Peyer's patch (tissue), 4 donors: ENCODE results near the gene EXOC3. TPM values are rescaled to one million over a fixed set of nuclear protein-coding genes. Genes with fewer than 3 reads are reported as not detected.

Experiments used
- DNase-seq, 3 donors: peaks; one replicate each; pipeline ENCODE4 v3.0.0-alpha.2; 2017 to 2019
- H3K27ac ChIP-seq, 4 donors: fragments of 200-600 bp; sonication (generic); one replicate each; pipeline ENCODE4 v1.5.1; 2016 to 2019
- H3K27me3 ChIP-seq, 2 donors: fragments of 200-600 bp; sonication (generic); one replicate each; pipeline ENCODE4 v1.5.1; 2019
- H3K36me3 ChIP-seq, 3 donors: fragments of 200-600 bp; sonication (generic); one replicate each; pipeline ENCODE4 v1.5.1; 2016 to 2019
- H3K4me1 ChIP-seq, 4 donors: fragments of 200-600 bp; sonication (generic); one replicate each; pipeline ENCODE4 v1.5.1; 2016 to 2019
- H3K4me3 ChIP-seq, 4 donors: fragments of 200-600 bp; sonication (generic); 1 replicate in 3 of 4; 2 replicates in 1 of 4; pipeline ENCODE4 v1.5.1; 2016 to 2019; ENCODE audit warnings: mild to moderate bottlenecking in 1 of 4
- H3K9me3 ChIP-seq, 4 donors: fragments of 200-600 bp; sonication (generic); one replicate each; pipeline ENCODE4 v1.5.1; 2016 to 2019; ENCODE audit warnings: mild to moderate bottlenecking in 1 of 4
- POLR2A ChIP-seq, 2 donors: fragments of 450-650 bp; IDR thresholded peaks; one replicate each; pipeline ENCODE4 v1.5.1; 2017; ENCODE audit warnings: antibody characterized with exemption in 2 of 2, mild to moderate bottlenecking in 2 of 2, moderate library complexity in 2 of 2
- total RNA-seq, 4 donors: library from RNA; depleted of rRNA; stranded (reverse); fragments of >200 nt; gene quantifications; one replicate each; pipeline ENCODE4 v1.1.0, GENCODE V29; 2016
- TF ChIP-seq, protein P1 (sequence below), 6 experiments: fragments of 450-650 bp in 4 of 6; fragments of 200-600 bp in 2 of 6; sonication (generic) in 1 of 6; IDR thresholded peaks; one replicate each; pipeline ENCODE4 v1.5.1; 2017 to 2019; ENCODE audit warnings: antibody characterized with exemption in 6 of 6, mild to moderate bottlenecking in 3 of 6, moderate library complexity in 1 of 6

Gene EXOC3
- total RNA-seq, 4 donors from 2014 or later: 74.3 to 201 (median 141) TPM

DNA sequence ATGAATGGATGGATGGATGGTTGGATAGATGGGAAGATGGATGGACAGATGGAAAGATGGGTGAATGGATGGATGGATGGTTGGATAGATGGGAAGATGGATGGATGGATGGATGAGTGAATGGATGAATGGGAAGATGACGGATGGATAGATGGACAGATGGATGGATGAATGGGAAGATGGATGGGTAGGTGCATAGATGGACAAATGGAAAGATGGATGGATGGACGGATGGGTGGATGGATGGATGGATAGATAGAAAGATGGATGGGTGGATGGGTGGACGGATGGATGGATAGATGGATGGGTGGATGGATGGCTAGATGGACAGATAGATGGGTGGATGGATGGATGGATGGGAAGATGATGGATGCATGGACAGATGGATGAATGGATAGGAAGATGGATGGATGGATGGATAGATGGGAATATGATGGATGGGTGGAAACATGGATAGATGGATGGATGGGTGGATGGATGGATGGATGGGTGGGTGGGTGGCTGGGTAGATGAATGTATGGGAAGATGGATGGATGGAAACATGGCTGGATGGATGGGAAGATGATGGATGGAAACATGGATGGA lies 16.5 kb upstream of the EXOC3 start:
- TF ChIP-seq, protein P1, sequence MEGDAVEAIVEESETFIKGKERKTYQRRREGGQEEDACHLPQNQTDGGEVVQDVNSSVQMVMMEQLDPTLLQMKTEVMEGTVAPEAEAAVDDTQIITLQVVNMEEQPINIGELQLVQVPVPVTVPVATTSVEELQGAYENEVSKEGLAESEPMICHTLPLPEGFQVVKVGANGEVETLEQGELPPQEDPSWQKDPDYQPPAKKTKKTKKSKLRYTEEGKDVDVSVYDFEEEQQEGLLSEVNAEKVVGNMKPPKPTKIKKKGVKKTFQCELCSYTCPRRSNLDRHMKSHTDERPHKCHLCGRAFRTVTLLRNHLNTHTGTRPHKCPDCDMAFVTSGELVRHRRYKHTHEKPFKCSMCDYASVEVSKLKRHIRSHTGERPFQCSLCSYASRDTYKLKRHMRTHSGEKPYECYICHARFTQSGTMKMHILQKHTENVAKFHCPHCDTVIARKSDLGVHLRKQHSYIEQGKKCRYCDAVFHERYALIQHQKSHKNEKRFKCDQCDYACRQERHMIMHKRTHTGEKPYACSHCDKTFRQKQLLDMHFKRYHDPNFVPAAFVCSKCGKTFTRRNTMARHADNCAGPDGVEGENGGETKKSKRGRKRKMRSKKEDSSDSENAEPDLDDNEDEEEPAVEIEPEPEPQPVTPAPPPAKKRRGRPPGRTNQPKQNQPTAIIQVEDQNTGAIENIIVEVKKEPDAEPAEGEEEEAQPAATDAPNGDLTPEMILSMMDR (IDR thresholded peaks at IDR 0.05): no peak
- TF ChIP-seq POLR2A (IDR thresholded peaks at IDR 0.05): no peak
- DNase-seq: no peak
- Histone ChIP-seq H3K27ac (no peak overlapping the region), H3K4me1 (peaks cover 0 to 10% (median 0%) of the 10 kb centered on the region in 4 donors), H3K9me3 (no peaks in the 10 kb centered on the region), H3K36me3 (no peaks in the 10 kb centered on the region), H3K4me3 (no peak overlapping the region), H3K27me3 (no peaks in the 10 kb centered on the region)

DNA sequence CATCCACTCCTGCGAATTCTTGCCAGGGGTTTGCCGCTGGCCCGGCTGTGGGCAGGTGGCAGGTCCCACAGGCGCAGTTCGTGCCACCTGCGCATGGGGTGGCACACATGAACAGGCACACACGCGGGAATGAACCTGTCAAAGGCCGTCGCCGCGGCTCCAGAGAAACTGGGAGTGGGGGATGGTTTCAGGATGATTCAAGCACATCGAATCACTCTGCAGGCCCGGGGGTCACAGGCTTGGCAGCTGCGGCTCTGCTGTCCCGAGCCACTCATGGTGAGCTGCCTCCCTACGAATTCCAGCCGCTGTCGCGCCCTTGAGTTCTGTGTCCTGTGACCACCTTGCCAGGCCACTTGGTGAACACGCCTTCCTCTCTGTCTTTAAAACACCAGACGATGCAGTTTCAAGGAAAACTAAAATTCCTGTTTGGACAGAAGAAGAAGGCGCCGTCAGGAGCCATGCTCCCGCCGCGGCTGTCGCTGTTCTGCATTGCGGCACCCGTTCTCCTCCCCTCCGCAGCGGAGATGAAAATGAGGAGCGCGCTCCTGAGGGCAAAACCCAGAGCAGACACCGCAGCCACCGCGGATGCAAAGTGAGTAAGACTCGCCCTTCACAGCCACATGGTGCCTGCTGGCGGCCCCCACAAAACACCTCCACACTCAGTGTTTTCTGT lies 15.4 kb upstream of the EXOC3 start:
- Histone ChIP-seq H3K9me3 (no peaks in the 10 kb centered on the region), H3K36me3 (no peaks in the 10 kb centered on the region), H3K27ac (no peak overlapping the region), H3K4me3 (no peak overlapping the region), H3K4me1 (peaks cover 0 to 10% (median 0%) of the 10 kb centered on the region in 4 donors), H3K27me3 (no peaks in the 10 kb centered on the region)
- peak in 2 of 3 donors; percentile 36 to 38 for DNase-seq
- TF ChIP-seq, protein P1 (IDR thresholded peaks at IDR 0.05): no peak
- no peak for TF ChIP-seq POLR2A (IDR thresholded peaks at IDR 0.05)

DNA sequence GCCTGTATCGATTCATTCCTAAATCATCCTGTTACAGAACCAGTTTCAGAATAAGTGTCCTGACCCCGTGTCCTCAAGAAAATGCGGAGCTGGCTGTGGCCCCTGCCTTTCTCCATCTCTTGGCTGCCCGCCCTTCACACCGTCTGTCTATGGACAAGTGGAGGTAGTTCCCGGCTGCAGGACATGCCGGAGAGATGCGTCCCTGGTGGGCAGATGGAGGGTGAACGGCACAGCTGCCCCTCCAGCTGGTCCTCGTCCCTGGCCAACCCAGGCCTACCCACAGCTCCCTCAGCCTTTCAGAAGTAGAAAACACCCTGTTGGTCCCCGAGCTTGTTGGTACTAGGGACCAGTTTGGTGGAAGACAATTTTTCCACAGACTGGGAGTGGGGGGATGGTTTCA lies 14.8 kb upstream of the EXOC3 start:
- H3K9me3 ChIP-seq: no peaks in the 10 kb centered on the region
- TF ChIP-seq, protein P1 (IDR thresholded peaks at IDR 0.05): no peak
- TF ChIP-seq POLR2A (IDR thresholded peaks at IDR 0.05): no peak
- H3K27me3 ChIP-seq: no peaks in the 10 kb centered on the region
- peak in 1 of 3 donors; percentile 23 for DNase-seq
- peaks cover 0 to 10% (median 0%) of the 10 kb centered on the region in 4 donors for H3K4me1 ChIP-seq
- H3K36me3 ChIP-seq: no peaks in the 10 kb centered on the region
- H3K27ac ChIP-seq: no peak overlapping the region
- no peak overlapping the region for H3K4me3 ChIP-seq

DNA sequence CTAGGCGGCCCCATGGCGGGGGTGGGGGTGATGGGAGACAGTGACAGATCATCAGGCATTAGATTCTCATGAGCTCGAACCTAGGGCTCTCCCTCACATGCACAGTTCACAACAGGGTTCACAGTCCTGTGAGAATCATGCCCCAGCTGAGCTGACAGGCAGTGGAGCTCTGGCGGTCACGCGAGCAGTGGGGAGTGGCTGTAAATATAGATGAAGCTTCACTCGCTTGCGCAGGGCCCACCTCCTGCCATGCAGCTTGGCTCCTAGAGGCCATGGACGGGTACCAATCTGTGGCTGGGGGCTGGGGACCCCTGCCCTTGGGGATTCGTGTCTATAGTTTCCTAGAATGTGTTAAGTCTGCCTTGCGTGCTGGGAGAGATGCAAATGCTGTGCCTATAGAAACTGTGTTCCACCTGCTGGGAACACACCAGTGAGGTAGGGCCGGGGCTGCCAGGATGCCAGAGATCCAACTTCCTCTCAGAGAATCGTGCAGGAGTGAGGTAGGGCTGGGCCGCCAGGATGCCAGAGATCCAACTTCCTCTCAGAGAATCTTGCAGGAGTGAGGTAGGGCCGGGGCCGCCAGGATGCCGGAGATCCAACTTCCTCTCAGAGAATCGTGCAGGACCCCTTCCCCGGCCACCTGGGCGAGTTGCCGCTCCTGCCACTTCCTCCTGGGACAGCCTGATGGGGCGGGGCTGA lies 14.1 kb upstream of the EXOC3 start:
- Histone ChIP-seq H3K4me1 (peaks cover 0 to 10% (median 0%) of the 10 kb centered on the region in 4 donors), H3K9me3 (no peaks in the 10 kb centered on the region), H3K4me3 (no peak overlapping the region), H3K27me3 (no peaks in the 10 kb centered on the region), H3K36me3 (no peaks in the 10 kb centered on the region), H3K27ac (no peak overlapping the region)
- peak in 1 of 3 donors; percentile 29 for DNase-seq
- TF ChIP-seq, protein P1 (IDR thresholded peaks at IDR 0.05): no peak
- TF ChIP-seq POLR2A (IDR thresholded peaks at IDR 0.05): no peak

DNA sequence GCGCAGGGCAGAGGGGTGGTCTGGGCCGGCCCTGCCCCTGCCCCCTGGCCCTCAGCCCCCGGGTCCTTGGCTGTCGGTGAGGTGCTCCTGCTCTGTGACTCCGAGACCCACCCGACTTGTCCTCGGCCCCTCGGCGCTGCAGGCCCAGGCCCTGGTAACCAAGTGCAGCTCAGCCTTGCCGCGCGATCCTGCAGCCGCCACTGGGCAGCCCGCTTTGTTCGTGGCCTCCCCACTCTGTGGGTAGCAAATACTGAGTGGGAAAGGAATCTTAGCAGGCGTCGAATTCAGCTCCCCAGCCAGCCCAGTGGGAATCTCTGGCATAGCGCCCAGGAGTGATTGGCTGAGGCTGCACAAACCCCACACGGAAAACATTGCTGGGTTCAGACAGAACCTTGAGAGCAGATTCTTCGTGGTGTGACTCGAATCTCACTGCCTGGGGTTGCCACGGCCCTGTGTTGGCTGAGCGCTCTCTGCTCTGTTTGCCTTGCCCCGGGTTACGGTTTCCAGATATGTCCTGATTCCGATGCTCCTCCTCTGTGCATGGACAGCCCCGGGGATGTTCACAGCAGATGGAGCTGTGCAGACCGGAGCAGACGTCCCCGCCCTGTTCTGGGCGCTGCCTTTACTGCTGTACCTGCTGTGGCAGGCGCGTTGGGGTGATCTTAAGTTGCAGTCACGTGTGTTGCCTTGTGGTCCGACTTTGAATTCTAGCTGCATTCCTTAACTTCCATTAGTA lies 13.4 kb upstream of the EXOC3 start:
- no peak overlapping the region for H3K27ac ChIP-seq
- peak in 2 of 3 donors; percentile 49 to 67 for DNase-seq
- H3K4me3 ChIP-seq: no peak overlapping the region
- H3K27me3 ChIP-seq: no peaks in the 10 kb centered on the region
- TF ChIP-seq, protein P1 (IDR thresholded peaks at IDR 0.05): no peak
- no peak for TF ChIP-seq POLR2A (IDR thresholded peaks at IDR 0.05)
- no peaks in the 10 kb centered on the region for H3K9me3 ChIP-seq
- H3K36me3 ChIP-seq: no peaks in the 10 kb centered on the region
- H3K4me1 ChIP-seq: peaks cover 0 to 10% (median 0%) of the 10 kb centered on the region in 4 donors
